ENCODE data around the gene XRCC4. TPM values are rescaled to one million over a fixed set of nuclear protein-coding genes. Genes with fewer than 3 reads are reported as not detected.
"Not testable (repeated sequence)": the region's sequence is repeated elsewhere in the genome, so short reads cannot be mapped to it uniquely, and the experiment has no call there.

Gene XRCC4
- total RNA-seq, 1 donor from 2014 or later, result 9.4 TPM

GRCh38 chr5:83107692-83108420 is 30.5 kb downstream of the XRCC4 start:
- no peak for FAIRE-seq
- DNase-seq (ENCODE audit: low spot score in 2 of 2), result no peak

- DNase-seq (ENCODE audit: low spot score in 2 of 2) (no peak), FAIRE-seq (no peak)
Observed at GRCh38 chr5:83109380-83109779, 32.0 kb downstream of the XRCC4 start.

GRCh38 chr5:83115816-83116215 is 38.5 kb downstream of the XRCC4 start:
- FAIRE-seq (no peak), DNase-seq (ENCODE audit: low spot score in 2 of 2) (no peak)

GRCh38 chr5:83118471-83118870 is 41.1 kb downstream of the XRCC4 start:
- no peak for FAIRE-seq
- no peak for DNase-seq (ENCODE audit: low spot score in 2 of 2)

GRCh38 chr5:83118976-83119375 is 41.6 kb downstream of the XRCC4 start:
- no peak for FAIRE-seq
- no peak for DNase-seq (ENCODE audit: low spot score in 2 of 2)

GRCh38 chr5:83124593-83124992 is 47.2 kb downstream of the XRCC4 start:
- FAIRE-seq, result no peak
- DNase-seq (ENCODE audit: low spot score in 2 of 2), result no peak

GRCh38 chr5:83125560-83125959 is 48.2 kb downstream of the XRCC4 start:
- DNase-seq (ENCODE audit: low spot score in 2 of 2) (no peak), FAIRE-seq (no peak)

GRCh38 chr5:83126501-83126900 is 49.2 kb downstream of the XRCC4 start:
- DNase-seq (ENCODE audit: low spot score in 2 of 2) (no peak), FAIRE-seq (no peak)

- DNase-seq (ENCODE audit: low spot score in 2 of 2) (no peak), FAIRE-seq (no peak)
Observed at GRCh38 chr5:83133797-83134196, 56.5 kb downstream of the XRCC4 start.

GRCh38 chr5:83142526-83142925 is 65.2 kb downstream of the XRCC4 start:
- DNase-seq (ENCODE audit: low spot score in 2 of 2) (no peak), FAIRE-seq (peak; percentile 54)

- DNase-seq (ENCODE audit: low spot score in 2 of 2) (no peak), FAIRE-seq (no peak)
Observed at GRCh38 chr5:83145241-83145640, 67.9 kb downstream of the XRCC4 start.

GRCh38 chr5:83145882-83146331 is 68.6 kb downstream of the XRCC4 start:
- DNase-seq (ENCODE audit: low spot score in 2 of 2) (no peak), FAIRE-seq (no peak)

GRCh38 chr5:83146441-83146840 is 69.1 kb downstream of the XRCC4 start:
- DNase-seq (ENCODE audit: low spot score in 2 of 2), result no peak
- FAIRE-seq, result no peak

- FAIRE-seq, result no peak
- DNase-seq (ENCODE audit: low spot score in 2 of 2), result no peak
Observed at GRCh38 chr5:83147593-83147992, 70.2 kb downstream of the XRCC4 start.

- DNase-seq (ENCODE audit: low spot score in 2 of 2) (no peak), FAIRE-seq (no peak)
Observed at GRCh38 chr5:83148370-83148769, 71.0 kb downstream of the XRCC4 start.

GRCh38 chr5:83149671-83150070 is 72.3 kb downstream of the XRCC4 start:
- FAIRE-seq (no peak), DNase-seq (ENCODE audit: low spot score in 2 of 2) (no peak)

- DNase-seq (ENCODE audit: low spot score in 2 of 2) (no peak), FAIRE-seq (peak; percentile 80)
Observed at GRCh38 chr5:83151821-83152220, 74.5 kb downstream of the XRCC4 start.

GRCh38 chr5:83152996-83153395 is 75.6 kb downstream of the XRCC4 start:
- DNase-seq (ENCODE audit: low spot score in 2 of 2); FAIRE-seq: not testable (repeated sequence)

- no peak for FAIRE-seq
Observed at GRCh38 chr5:83156001-83156400, 78.7 kb downstream of the XRCC4 start.

GRCh38 chr5:83157163-83157562 is 79.8 kb downstream of the XRCC4 start:
- FAIRE-seq, result no peak
- no peak for DNase-seq (ENCODE audit: low spot score in 2 of 2)

More at GRCh38 chr5:83156001-83156400, 78.7 kb downstream of the XRCC4 start:
- DNase-seq (ENCODE audit: low spot score in 2 of 2), result no peak

GRCh38 chr5:83162601-83163000 is 85.3 kb downstream of the XRCC4 start:
- FAIRE-seq (no peak), DNase-seq (ENCODE audit: low spot score in 2 of 2) (no peak)

GRCh38 chr5:83167538-83167937 is 90.2 kb downstream of the XRCC4 start:
- no peak for DNase-seq (ENCODE audit: low spot score in 2 of 2)
- FAIRE-seq, result no peak

Measured in frontal cortex (tissue), 4 donors.